ENCODE measurements around the gene HPCA. TPM values are rescaled to one million over a fixed set of nuclear protein-coding genes. Genes with fewer than 3 reads are reported as not detected.

HPCA gene
- total and polyA plus RNA-seq, 2 of the 8 experiments (the other 6 are each of a cell fraction or from before 2014, with no cell fraction given), result 0.70 to 1.4 TPM

- TF ChIP-seq MAFK (IDR thresholded peaks at IDR 0.05; ENCODE audit: low read depth, low read length) (no peak), KDM4A (IDR thresholded peaks at IDR 0.05; ENCODE audit: low read depth, low read length, severe bottlenecking) (no peak), KDM5A (IDR thresholded peaks at IDR 0.05; ENCODE audit: low read length) (no peak), EGR1 (IDR thresholded peaks at IDR 0.05; ENCODE audit: borderline replicate concordance, low read depth, low read length) (no peak), RNF2 (IDR thresholded peaks at IDR 0.05; ENCODE audit: borderline replicate concordance, low read depth, low read length, missing control alignments, poor library complexity, severe bottlenecking) (no peak)
These were observed 16.2 kb downstream of the HPCA start (continued) for GRCh38 chr1:32902535-32902920.
